NCI-H2171 (cell line): Measurements from ENCODE around the gene TIMM17A.
"Not testable (repeated sequence)": the region's sequence is repeated elsewhere in the genome, so short reads cannot be mapped to it uniquely, and the experiment has no call there.

Experiments used
- DNase-seq: peaks from one replicate; lab custom pipeline; 2025; lab: John Stamatoyannopoulos, UW

TIMM17A gene

GRCh38 chr1:202016022-202016810 lies 60.9 kb downstream of the TIMM17A start:
- DNase-seq, result peak; percentile 19

GRCh38 chr1:202016811-202017748 lies 61.8 kb downstream of the TIMM17A start:
- no peak for DNase-seq

- DNase-seq, result no peak
These were observed 62.6 kb downstream of the TIMM17A start for GRCh38 chr1:202017749-202018467.

- peak; percentile 82 for DNase-seq
These were observed 63.3 kb downstream of the TIMM17A start for GRCh38 chr1:202018468-202019234.

- DNase-seq, result not testable (repeated sequence)
These were observed 63.9 kb downstream of the TIMM17A start for GRCh38 chr1:202019235-202019558.
